Osteocyte (in vitro differentiated cells): ENCODE results near the gene KCNH3. TPM values are rescaled to one million over a fixed set of nuclear protein-coding genes. Genes with fewer than 3 reads are reported as not detected.

Source experiments
- DNase-seq: peaks from one replicate; pipeline ENCODE4 v3.0.0; 2021; ENCODE audit warnings: mixed read lengths; ENCODE audit not compliant: unreplicated experiment; ENCODE audit errors: extremely low spot score
- H3K27ac Mint-ChIP-seq: one replicate; pipeline ENCODE4 v1.8.0; 2021; ENCODE audit warnings: mild to moderate bottlenecking, mixed read lengths; ENCODE audit not compliant: unreplicated experiment
- H3K27me3 Mint-ChIP-seq: one replicate; pipeline ENCODE4 v1.8.0; 2021; ENCODE audit warnings: mixed read lengths; ENCODE audit not compliant: unreplicated experiment
- H3K36me3 Mint-ChIP-seq: one replicate; pipeline ENCODE4 v1.8.0; 2021; ENCODE audit warnings: mixed read lengths; ENCODE audit not compliant: unreplicated experiment
- H3K4me1 Mint-ChIP-seq: one replicate; pipeline ENCODE4 v1.8.0; 2021; ENCODE audit warnings: mixed read lengths; ENCODE audit not compliant: unreplicated experiment
- H3K4me3 Mint-ChIP-seq: one replicate; pipeline ENCODE4 v1.8.0; 2021; ENCODE audit warnings: mild to moderate bottlenecking, moderate library complexity, mixed read lengths; ENCODE audit not compliant: unreplicated experiment
- H3K9me3 Mint-ChIP-seq: one replicate; pipeline ENCODE4 v1.8.0; 2021; ENCODE audit warnings: mixed read lengths; ENCODE audit not compliant: unreplicated experiment
- total RNA-seq: library from RNA; stranded (reverse); gene quantifications from 2 replicates; pipeline ENCODE4 v1.2.1, GENCODE V29; 2021
- TF ChIP-seq, protein P1 (sequence below): fragments of 200-600 bp; sonication (generic); IDR thresholded peaks from 2 replicates; pipeline ENCODE4 v1.5.0; 2021; ENCODE audit warnings: antibody characterized with exemption, mild to moderate bottlenecking, moderate library complexity

KCNH3 gene
- total RNA-seq, 1 donor from 2014 or later: 0.35 TPM

DNA sequence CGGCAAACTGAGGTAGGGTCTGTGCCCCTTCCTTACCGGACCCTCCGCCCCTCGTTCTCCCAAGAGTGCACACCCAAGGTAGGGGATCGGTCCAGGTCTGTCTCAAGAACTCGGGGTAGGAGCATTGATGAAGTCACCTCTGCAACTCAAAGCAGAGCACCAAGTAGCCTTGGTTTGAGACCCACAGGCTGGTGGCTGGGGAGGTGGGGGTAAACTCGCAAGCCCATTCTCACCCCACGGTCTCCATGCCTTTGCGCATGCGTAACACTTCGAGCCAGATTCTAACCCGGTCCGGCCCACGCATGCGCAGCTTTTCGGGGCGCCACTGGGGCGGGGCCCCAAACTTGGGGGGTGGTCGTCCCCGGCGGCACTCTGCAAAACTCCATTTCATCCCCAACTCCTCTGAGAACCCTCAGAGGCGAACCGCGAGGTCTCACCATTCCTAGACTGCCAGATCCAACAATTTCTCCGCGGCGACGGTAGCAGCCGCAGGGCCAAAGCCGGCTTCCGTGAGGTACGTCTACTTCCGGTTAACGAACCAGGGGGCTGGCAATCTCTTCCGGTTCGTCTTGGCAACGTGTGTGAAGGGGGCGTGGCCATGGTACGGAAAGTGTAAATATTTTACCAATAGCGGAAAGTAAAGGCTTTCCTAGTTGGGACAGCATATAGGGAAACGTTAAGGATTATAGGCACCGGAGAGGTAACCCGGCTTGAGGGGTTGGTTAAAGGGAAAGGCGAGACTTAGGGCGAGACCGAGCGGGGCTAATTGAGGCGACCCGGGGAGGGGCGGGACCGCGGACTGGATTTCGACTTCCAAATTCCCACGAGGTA is 29.0 kb downstream of the KCNH3 start, which contains the start of gene MCRS1:
Gene MCRS1 (minus strand): TSS at position 532 of the 831 bp plus-strand sequence. CDS start 1,411 bp downstream, outside the sequence.
- DNase-seq: peak; percentile 94
- Mint-ChIP-seq H3K4me1 (peaks cover 24% of the 10 kb centered on the region), H3K27me3 (no peaks in the 10 kb centered on the region), H3K4me3 (peak within 1 kb of the TSS; percentile 96), H3K9me3 (no peaks in the 10 kb centered on the region), H3K27ac (peak within 1 kb of the TSS; percentile 97), H3K36me3 (peaks cover 8% of the 10 kb centered on the region)
- TF ChIP-seq, protein P1, sequence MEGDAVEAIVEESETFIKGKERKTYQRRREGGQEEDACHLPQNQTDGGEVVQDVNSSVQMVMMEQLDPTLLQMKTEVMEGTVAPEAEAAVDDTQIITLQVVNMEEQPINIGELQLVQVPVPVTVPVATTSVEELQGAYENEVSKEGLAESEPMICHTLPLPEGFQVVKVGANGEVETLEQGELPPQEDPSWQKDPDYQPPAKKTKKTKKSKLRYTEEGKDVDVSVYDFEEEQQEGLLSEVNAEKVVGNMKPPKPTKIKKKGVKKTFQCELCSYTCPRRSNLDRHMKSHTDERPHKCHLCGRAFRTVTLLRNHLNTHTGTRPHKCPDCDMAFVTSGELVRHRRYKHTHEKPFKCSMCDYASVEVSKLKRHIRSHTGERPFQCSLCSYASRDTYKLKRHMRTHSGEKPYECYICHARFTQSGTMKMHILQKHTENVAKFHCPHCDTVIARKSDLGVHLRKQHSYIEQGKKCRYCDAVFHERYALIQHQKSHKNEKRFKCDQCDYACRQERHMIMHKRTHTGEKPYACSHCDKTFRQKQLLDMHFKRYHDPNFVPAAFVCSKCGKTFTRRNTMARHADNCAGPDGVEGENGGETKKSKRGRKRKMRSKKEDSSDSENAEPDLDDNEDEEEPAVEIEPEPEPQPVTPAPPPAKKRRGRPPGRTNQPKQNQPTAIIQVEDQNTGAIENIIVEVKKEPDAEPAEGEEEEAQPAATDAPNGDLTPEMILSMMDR: no peak

- H3K4me3 Mint-ChIP-seq: peak overlapping the region; percentile 96
- no peak for DNase-seq
- TF ChIP-seq, protein P1: no peak
- peaks cover 24% of the 10 kb centered on the region for H3K4me1 Mint-ChIP-seq
- H3K27ac Mint-ChIP-seq: peak overlapping the region; percentile 97
- no peaks in the 10 kb centered on the region for H3K27me3 Mint-ChIP-seq
- peaks cover 7% of the 10 kb centered on the region for H3K36me3 Mint-ChIP-seq
- H3K9me3 Mint-ChIP-seq: no peaks in the 10 kb centered on the region
Measured at GRCh38 chr12:49568442-49569162, 29.8 kb downstream of the KCNH3 start.

- Mint-ChIP-seq H3K36me3 (peaks cover 10% of the 10 kb centered on the region), H3K4me1 (peaks cover 23% of the 10 kb centered on the region), H3K9me3 (no peaks in the 10 kb centered on the region), H3K27me3 (no peaks in the 10 kb centered on the region), H3K27ac (no peak overlapping the region), H3K4me3 (no peak overlapping the region)
- no peak for DNase-seq
- TF ChIP-seq, protein P1: no peak
Measured at GRCh38 chr12:49577589-49578315, 38.9 kb downstream of the KCNH3 start.

GRCh38 chr12:49578471-49579112 is 39.8 kb downstream of the KCNH3 start:
- peaks cover 31% of the 10 kb centered on the region for H3K4me1 Mint-ChIP-seq
- H3K36me3 Mint-ChIP-seq: peaks cover 10% of the 10 kb centered on the region
- no peak overlapping the region for H3K27ac Mint-ChIP-seq
- H3K27me3 Mint-ChIP-seq: no peaks in the 10 kb centered on the region
- DNase-seq: no peak
- H3K4me3 Mint-ChIP-seq: no peak overlapping the region
- TF ChIP-seq, protein P1: no peak
- no peaks in the 10 kb centered on the region for H3K9me3 Mint-ChIP-seq
